ENCODE data around the gene NCKAP5. TPM values are rescaled to one million over a fixed set of nuclear protein-coding genes. Genes with fewer than 3 reads are reported as not detected.
"Not testable (repeated sequence)": the region's sequence is repeated elsewhere in the genome, so short reads cannot be mapped to it uniquely, and the experiment has no call there.

The NCKAP5 gene
- total RNA-seq, 1 donor from 2014 or later: 2.7 TPM

DNA sequence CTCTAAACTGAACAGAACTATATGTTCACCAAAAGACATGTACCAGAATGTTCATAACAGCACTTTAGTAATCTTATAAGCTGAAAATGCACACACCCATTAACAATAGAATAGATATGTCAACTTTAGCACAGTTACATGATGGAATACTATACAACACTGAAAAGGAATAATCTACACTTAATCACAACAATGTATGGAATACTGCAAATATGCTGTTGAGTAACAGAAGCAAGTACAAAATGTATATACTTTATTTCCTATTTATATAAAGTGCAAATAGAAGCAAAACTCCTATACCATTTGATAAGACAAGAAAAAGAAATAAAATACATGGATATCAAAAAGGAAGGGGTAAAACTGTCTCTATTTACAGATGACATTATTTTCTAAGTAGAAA is 352.8 kb downstream of the NCKAP5 start:
- Histone ChIP-seq H3K9ac (ENCODE audit: low read length) (no peak overlapping the region), H3K36me3 (ENCODE audit: insufficient read depth, low read length) (no peaks in the 10 kb centered on the region), H3K79me2 (ENCODE audit: insufficient read depth, low read length) (no peaks in the 10 kb centered on the region), H3K27me3 (ENCODE audit: insufficient read depth, low read length) (no peaks in the 10 kb centered on the region), H3K4me2 (ENCODE audit: low read length) (no peak overlapping the region), H4K20me1 (ENCODE audit: insufficient read depth, low read length) (no peaks in the 10 kb centered on the region), H3K9me3 (ENCODE audit: insufficient read depth, low read depth, low read length) (no peaks in the 10 kb centered on the region), H3K27ac (ENCODE audit: low read depth, low read length) (no peak overlapping the region), H2AFZ (ENCODE audit: low read depth, low read length) (no peak overlapping the region), H3K4me3 (ENCODE audit: insufficient read depth, low read depth, low read length) (no peak overlapping the region), H3K4me1 (ENCODE audit: insufficient read depth, low read length) (no peaks in the 10 kb centered on the region)
- TF ChIP-seq EZH2 (IDR thresholded peaks at IDR 0.05; ENCODE audit: insufficient read depth, low read length): no peak
- TF ChIP-seq CTCF (IDR thresholded peaks at IDR 0.05; ENCODE audit: insufficient read depth, low read depth, low read length): no peak
- Mint-ChIP-seq H3K36me3 (ENCODE audit: low read depth, unreplicated experiment) (no peaks in the 10 kb centered on the region), H3K4me1 (ENCODE audit: low read depth, unreplicated experiment) (no peaks in the 10 kb centered on the region), H3K27ac (ENCODE audit: unreplicated experiment) (no peak overlapping the region), H3K4me3 (ENCODE audit: unreplicated experiment) (no peak overlapping the region), H3K27me3 (ENCODE audit: low read depth, unreplicated experiment) (no peaks in the 10 kb centered on the region), H3K9me3 (ENCODE audit: unreplicated experiment) (no peaks in the 10 kb centered on the region)
- no peak for DNase-seq (ENCODE audit: low read depth)
- FAIRE-seq: no peak

- DNase-seq (ENCODE audit: low read depth): no peak
- Mint-ChIP-seq H3K4me3 (ENCODE audit: unreplicated experiment) (no peak overlapping the region), H3K27me3 (ENCODE audit: low read depth, unreplicated experiment) (no peaks in the 10 kb centered on the region), H3K27ac (ENCODE audit: unreplicated experiment) (no peak overlapping the region), H3K9me3 (ENCODE audit: unreplicated experiment) (no peaks in the 10 kb centered on the region), H3K36me3 (ENCODE audit: low read depth, unreplicated experiment) (no peaks in the 10 kb centered on the region), H3K4me1 (ENCODE audit: low read depth, unreplicated experiment) (no peaks in the 10 kb centered on the region)
- H3K27ac ChIP-seq (ENCODE audit: low read depth, low read length): no peak overlapping the region
- TF ChIP-seq EZH2 (IDR thresholded peaks at IDR 0.05; ENCODE audit: insufficient read depth, low read length) (no peak), CTCF (IDR thresholded peaks at IDR 0.05; ENCODE audit: insufficient read depth, low read depth, low read length) (no peak)
- no peaks in the 10 kb centered on the region for H3K79me2 ChIP-seq (ENCODE audit: insufficient read depth, low read length)
- no peaks in the 10 kb centered on the region for H3K27me3 ChIP-seq (ENCODE audit: insufficient read depth, low read length)
- H3K9ac ChIP-seq (ENCODE audit: low read length): no peak overlapping the region
- no peaks in the 10 kb centered on the region for H3K36me3 ChIP-seq (ENCODE audit: insufficient read depth, low read length)
- FAIRE-seq: no peak
- no peaks in the 10 kb centered on the region for H4K20me1 ChIP-seq (ENCODE audit: insufficient read depth, low read length)
- H3K4me1 ChIP-seq (ENCODE audit: insufficient read depth, low read length): no peaks in the 10 kb centered on the region
- H2AFZ ChIP-seq (ENCODE audit: low read depth, low read length): no peak overlapping the region
- H3K9me3 ChIP-seq (ENCODE audit: insufficient read depth, low read depth, low read length): no peaks in the 10 kb centered on the region
- no peak overlapping the region for H3K4me3 ChIP-seq (ENCODE audit: insufficient read depth, low read depth, low read length)
- no peak overlapping the region for H3K4me2 ChIP-seq (ENCODE audit: low read length)
Measured at GRCh38 chr2:133213651-133214050, 354.6 kb downstream of the NCKAP5 start.

DNA sequence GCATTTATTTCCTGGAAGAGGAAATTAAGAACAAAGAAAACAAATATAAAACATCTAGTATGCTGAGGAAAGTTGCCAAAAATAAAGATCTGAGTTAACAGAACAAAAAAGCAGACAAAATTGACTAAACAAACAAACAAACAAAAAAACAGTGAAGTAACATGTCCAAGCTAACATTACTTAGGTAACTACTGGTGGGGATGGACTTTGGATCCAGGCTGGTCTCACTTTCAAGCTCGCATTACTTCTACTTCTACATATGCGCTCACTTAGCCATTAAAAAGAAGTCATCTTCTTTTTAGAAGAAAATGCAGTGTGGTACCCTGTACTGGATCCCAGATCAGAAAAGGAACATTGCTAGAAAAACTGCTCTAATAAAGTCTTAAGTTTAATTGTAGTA is 358.9 kb downstream of the NCKAP5 start:
- Mint-ChIP-seq H3K36me3 (ENCODE audit: low read depth, unreplicated experiment) (peaks cover 2% of the 10 kb centered on the region), H3K4me1 (ENCODE audit: low read depth, unreplicated experiment) (no peaks in the 10 kb centered on the region), H3K27me3 (ENCODE audit: low read depth, unreplicated experiment) (no peaks in the 10 kb centered on the region), H3K27ac (ENCODE audit: unreplicated experiment) (no peak overlapping the region), H3K4me3 (ENCODE audit: unreplicated experiment) (no peak overlapping the region), H3K9me3 (ENCODE audit: unreplicated experiment) (peaks cover 2% of the 10 kb centered on the region)
- H3K4me2 ChIP-seq (ENCODE audit: low read length): no peak overlapping the region
- FAIRE-seq (no peak), DNase-seq (ENCODE audit: low read depth) (no peak)
- H3K4me1 ChIP-seq (ENCODE audit: insufficient read depth, low read length): no peaks in the 10 kb centered on the region
- H4K20me1 ChIP-seq (ENCODE audit: insufficient read depth, low read length): no peaks in the 10 kb centered on the region
- no peaks in the 10 kb centered on the region for H3K79me2 ChIP-seq (ENCODE audit: insufficient read depth, low read length)
- H2AFZ ChIP-seq (ENCODE audit: low read depth, low read length): no peak overlapping the region
- H3K36me3 ChIP-seq (ENCODE audit: insufficient read depth, low read length): no peaks in the 10 kb centered on the region
- no peak overlapping the region for H3K4me3 ChIP-seq (ENCODE audit: insufficient read depth, low read depth, low read length)
- H3K9me3 ChIP-seq (ENCODE audit: insufficient read depth, low read depth, low read length): no peaks in the 10 kb centered on the region
- no peaks in the 10 kb centered on the region for H3K27me3 ChIP-seq (ENCODE audit: insufficient read depth, low read length)
- TF ChIP-seq CTCF (IDR thresholded peaks at IDR 0.05; ENCODE audit: insufficient read depth, low read depth, low read length): no peak
- TF ChIP-seq EZH2 (IDR thresholded peaks at IDR 0.05; ENCODE audit: insufficient read depth, low read length): no peak
- H3K27ac ChIP-seq (ENCODE audit: low read depth, low read length): no peak overlapping the region
- no peak overlapping the region for H3K9ac ChIP-seq (ENCODE audit: low read length)

DNA sequence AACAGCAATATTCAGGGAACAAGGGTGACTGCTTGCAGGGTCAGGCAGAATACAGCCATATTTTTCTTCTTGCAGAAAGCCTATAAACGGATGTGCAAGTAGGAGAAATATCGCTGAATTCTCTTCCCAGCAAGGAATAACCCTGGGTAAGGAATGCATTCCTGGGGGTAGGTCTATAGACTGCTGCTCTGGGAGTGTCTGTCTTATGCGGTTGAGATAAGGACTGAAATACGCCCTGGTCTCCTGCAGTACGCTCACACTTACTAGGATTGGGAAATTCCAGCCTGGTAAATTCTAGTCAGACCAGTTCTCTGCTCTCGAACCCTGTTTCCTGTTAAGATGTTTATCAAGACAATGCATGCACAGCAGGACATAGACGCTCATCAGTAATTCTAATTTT is 361.6 kb downstream of the NCKAP5 start:
- H2AFZ ChIP-seq (ENCODE audit: low read depth, low read length); H3K36me3 ChIP-seq (ENCODE audit: insufficient read depth, low read length); H3K4me3 ChIP-seq (ENCODE audit: insufficient read depth, low read depth, low read length); H3K27me3 Mint-ChIP-seq (ENCODE audit: low read depth, unreplicated experiment); H3K4me1 Mint-ChIP-seq (ENCODE audit: low read depth, unreplicated experiment); H3K4me3 Mint-ChIP-seq (ENCODE audit: unreplicated experiment); H3K27ac Mint-ChIP-seq (ENCODE audit: unreplicated experiment); H3K27me3 ChIP-seq (ENCODE audit: insufficient read depth, low read length); H3K27ac ChIP-seq (ENCODE audit: low read depth, low read length); FAIRE-seq; H3K79me2 ChIP-seq (ENCODE audit: insufficient read depth, low read length); H3K9me3 Mint-ChIP-seq (ENCODE audit: unreplicated experiment); H3K4me1 ChIP-seq (ENCODE audit: insufficient read depth, low read length); H3K9me3 ChIP-seq (ENCODE audit: insufficient read depth, low read depth, low read length); H3K4me2 ChIP-seq (ENCODE audit: low read length); H3K36me3 Mint-ChIP-seq (ENCODE audit: low read depth, unreplicated experiment); H4K20me1 ChIP-seq (ENCODE audit: insufficient read depth, low read length); H3K9ac ChIP-seq (ENCODE audit: low read length); DNase-seq (ENCODE audit: low read depth): not testable (repeated sequence)
